NCI-H345 (cell line): ENCODE results near the gene NKX2-1.

Source experiments
- DNase-seq: peaks from one replicate; lab custom pipeline; 2025; lab: John Stamatoyannopoulos, UW

The NKX2-1 gene

GRCh38 chr14:36518031-36518585, 1.9 kb downstream of the NKX2-1 start:
- peak; percentile 36 for DNase-seq

GRCh38 chr14:36517242-36518030, 2.6 kb downstream of the NKX2-1 start:
- peak; percentile 57 for DNase-seq

- DNase-seq = peak; percentile 70
These were observed 3.3 kb downstream of the NKX2-1 start for GRCh38 chr14:36516719-36517241.

GRCh38 chr14:36515896-36516718, 3.9 kb downstream of the NKX2-1 start:
- DNase-seq = peak; percentile 49

- peak; percentile 71 for DNase-seq
These were observed 4.9 kb downstream of the NKX2-1 start for GRCh38 chr14:36515105-36515593.

GRCh38 chr14:36514278-36515104, 5.5 kb downstream of the NKX2-1 start:
- peak; percentile 81 for DNase-seq

GRCh38 chr14:36513451-36514277, 6.4 kb downstream of the NKX2-1 start:
- DNase-seq = peak; percentile 82

GRCh38 chr14:36513012-36513420, 7.0 kb downstream of the NKX2-1 start:
- peak; percentile 49 for DNase-seq

- peak; percentile 60 for DNase-seq
These were observed 7.4 kb downstream of the NKX2-1 start for GRCh38 chr14:36512585-36513003.

GRCh38 chr14:36511981-36512584, 7.9 kb downstream of the NKX2-1 start:
- peak; percentile 41 for DNase-seq

- no peak for DNase-seq
These were observed 9.2 kb downstream of the NKX2-1 start for GRCh38 chr14:36510874-36511273.

GRCh38 chr14:36510078-36510799, 9.8 kb downstream of the NKX2-1 start:
- DNase-seq = peak; percentile 93

GRCh38 chr14:36509069-36509917, 10.7 kb downstream of the NKX2-1 start:
- peak; percentile 41 for DNase-seq

GRCh38 chr14:36508418-36509068, 11.5 kb downstream of the NKX2-1 start:
- peak; percentile 39 for DNase-seq

GRCh38 chr14:36507847-36508417, 12.1 kb downstream of the NKX2-1 start:
- DNase-seq = peak; percentile 76

GRCh38 chr14:36506732-36507614, 13.1 kb downstream of the NKX2-1 start:
- DNase-seq = no peak
